HEK293 (cell line): ENCODE results near the gene GAA.

Experiments
- CTCF ChIA-PET: fragments of 350-600 bp; formaldehyde crosslinking; extraction: SDS; loops from one replicate; lab custom pipeline; 2021; ENCODE audit warnings: antibody characterized with exemption; lab: Yijun Ruan, JAX
- POLR2A ChIA-PET: fragments of 300-600 bp; formaldehyde crosslinking; extraction: SDS; loops from one replicate; lab custom pipeline; 2020; ENCODE audit warnings: antibody characterized with exemption, inconsistent platforms; lab: Yijun Ruan, JAX
- H3K27ac ChIP-seq: fragments of 200-500 bp; sonication (Bioruptor generic); 2 replicates; pipeline ENCODE4 v1.5.1; 2014; ENCODE audit warnings: low read depth, low read length, control low read depth, inconsistent platforms; ENCODE audit errors: extremely low read depth
- H3K36me3 ChIP-seq, 2 experiments: fragments of 200-500 bp in 1 of 2; sonication (Bioruptor generic) in 1 of 2; 1 replicate in 1 of 2; 2 replicates in 1 of 2; pipeline ENCODE4 v1.5.1; 2014 to 2017; ENCODE audit warnings: inconsistent platforms in 2 of 2, low read length in 2 of 2; ENCODE audit not compliant: control insufficient read depth in 2 of 2, insufficient read depth in 1 of 2
- H3K4me1 ChIP-seq: fragments of 200-500 bp; sonication (Bioruptor generic); 2 replicates; pipeline ENCODE4 v1.5.1; 2014; ENCODE audit warnings: mild to moderate bottlenecking, low read length, inconsistent platforms; ENCODE audit not compliant: control insufficient read depth, insufficient read depth
- H3K4me3 ChIP-seq: 2 replicates; pipeline ENCODE4 v1.5.1; 2011; ENCODE audit warnings: low read depth, mild to moderate bottlenecking, control low read depth, low read length, moderate library complexity
- H3K9me3 ChIP-seq: fragments of 200-500 bp; sonication (Bioruptor generic); 2 replicates; pipeline ENCODE4 v1.5.1; 2014; ENCODE audit warnings: low read depth, low read length, inconsistent platforms; ENCODE audit not compliant: control insufficient read depth, insufficient read depth
- GFI1B ChIP-seq: fragments of 450-650 bp; formaldehyde crosslinking; IDR thresholded peaks from 2 replicates; pipeline ENCODE4 v1.5.1; 2016; ENCODE audit warnings: missing biosample characterization, missing genetic modification characterization
- GLIS2 ChIP-seq: fragments of 450-650 bp; formaldehyde crosslinking; IDR thresholded peaks from 2 replicates; pipeline ENCODE4 v1.5.1; 2016; ENCODE audit warnings: missing biosample characterization, missing genetic modification characterization
- IKZF3 ChIP-seq: fragments of 450-650 bp; IDR thresholded peaks from 2 replicates; pipeline ENCODE4 v1.5.0; 2018; ENCODE audit warnings: missing biosample characterization, mild to moderate bottlenecking, missing genetic modification characterization, moderate library complexity
- KLF10 ChIP-seq: fragments of 450-650 bp; IDR thresholded peaks from 2 replicates; pipeline ENCODE4 v1.5.1; 2018; ENCODE audit warnings: missing biosample characterization, mild to moderate bottlenecking, missing genetic modification characterization
- KLF16 ChIP-seq: fragments of 450-650 bp; formaldehyde crosslinking; IDR thresholded peaks from 2 replicates; pipeline ENCODE4 v1.5.1; 2017; ENCODE audit warnings: missing biosample characterization, missing genetic modification characterization
- SALL2 ChIP-seq: fragments of 450-650 bp; formaldehyde crosslinking; IDR thresholded peaks from 2 replicates; pipeline ENCODE4 v1.5.0; 2017; ENCODE audit warnings: missing biosample characterization, mild to moderate bottlenecking, missing genetic modification characterization, borderline replicate concordance
- TCF7L2 ChIP-seq: IDR thresholded peaks from 2 replicates; pipeline ENCODE4 v1.6.1; 2011; ENCODE audit warnings: low read depth, mild to moderate bottlenecking, inconsistent platforms, low read length, moderate library complexity, borderline replicate concordance
- TRIM28 ChIP-seq: IDR thresholded peaks from 2 replicates; pipeline ENCODE4 v1.6.1; 2011; ENCODE audit warnings: low read length, control low read depth, borderline replicate concordance
- ZBTB20 ChIP-seq: fragments of 450-650 bp; formaldehyde crosslinking; IDR thresholded peaks from 2 replicates; pipeline ENCODE4 v1.5.1; 2016; ENCODE audit warnings: missing biosample characterization, missing genetic modification characterization
- ZBTB48 ChIP-seq: fragments of 450-650 bp; formaldehyde crosslinking; IDR thresholded peaks from 2 replicates; pipeline ENCODE4 v1.5.1; 2016; ENCODE audit warnings: missing biosample characterization, missing genetic modification characterization
- ZFHX2 ChIP-seq: fragments of 450-650 bp; formaldehyde crosslinking; conservative IDR thresholded peaks from 2 replicates; pipeline ENCODE4 v1.5.1; 2016; ENCODE audit warnings: missing biosample characterization, missing genetic modification characterization
- ZFP41 ChIP-seq: fragments of 450-650 bp; formaldehyde crosslinking; IDR thresholded peaks from 2 replicates; pipeline ENCODE4 v1.5.1; 2016; ENCODE audit warnings: missing biosample characterization, missing genetic modification characterization, borderline replicate concordance
- ZNF341 ChIP-seq: fragments of 450-650 bp; formaldehyde crosslinking; IDR thresholded peaks from 2 replicates; pipeline ENCODE4; 2016; ENCODE audit warnings: low read depth, missing biosample characterization, missing genetic modification characterization
- ZNF571 ChIP-seq: fragments of 450-650 bp; formaldehyde crosslinking; IDR thresholded peaks from 2 replicates; pipeline ENCODE4 v1.5.0; 2017; ENCODE audit warnings: missing biosample characterization, missing genetic modification characterization
- ZNF585B ChIP-seq: fragments of 450-650 bp; formaldehyde crosslinking; IDR thresholded peaks from 2 replicates; pipeline ENCODE4 v1.5.1; 2016; ENCODE audit warnings: missing biosample characterization, missing genetic modification characterization
- ZNF623 ChIP-seq: fragments of 450-650 bp; formaldehyde crosslinking; IDR thresholded peaks from 2 replicates; pipeline ENCODE4 v1.5.1; 2016; ENCODE audit warnings: missing biosample characterization, missing genetic modification characterization
- ZNF747 ChIP-seq: fragments of 450-650 bp; formaldehyde crosslinking; IDR thresholded peaks from 2 replicates; pipeline ENCODE4 v1.5.1; 2016; ENCODE audit warnings: missing biosample characterization, missing genetic modification characterization
- ZNF830 ChIP-seq: fragments of 450-650 bp; IDR thresholded peaks from 2 replicates; pipeline ENCODE4 v1.5.0; 2018; ENCODE audit warnings: missing biosample characterization, missing genetic modification characterization, low read depth, mild to moderate bottlenecking, moderate library complexity
- ZNF837 ChIP-seq: fragments of 450-650 bp; formaldehyde crosslinking; IDR thresholded peaks from 2 replicates; pipeline ENCODE4 v1.5.1; 2016; ENCODE audit warnings: missing biosample characterization, missing genetic modification characterization
- TF ChIP-seq, protein P1 (sequence below): sonication (generic); formaldehyde crosslinking; IDR thresholded peaks from 2 replicates; pipeline ENCODE4 v1.8.1; 2022; ENCODE audit warnings: mild to moderate bottlenecking, moderate library complexity, missing genetic modification reagents
- TF ChIP-seq, protein P2 (sequence below): fragments of 450-650 bp; formaldehyde crosslinking; IDR thresholded peaks from 2 replicates; pipeline ENCODE4 v1.5.1; 2016; ENCODE audit warnings: missing biosample characterization, missing genetic modification characterization
- TF ChIP-seq, protein P3 (sequence below): fragments of 450-650 bp; formaldehyde crosslinking; IDR thresholded peaks from 2 replicates; pipeline ENCODE4 v1.5.1; 2016; ENCODE audit warnings: missing biosample characterization, missing genetic modification characterization
- TF ChIP-seq, protein P4 (sequence below): fragments of 450-650 bp; formaldehyde crosslinking; IDR thresholded peaks from 2 replicates; pipeline ENCODE4 v1.5.1; 2016; ENCODE audit warnings: missing biosample characterization, missing genetic modification characterization

The GAA gene

DNA sequence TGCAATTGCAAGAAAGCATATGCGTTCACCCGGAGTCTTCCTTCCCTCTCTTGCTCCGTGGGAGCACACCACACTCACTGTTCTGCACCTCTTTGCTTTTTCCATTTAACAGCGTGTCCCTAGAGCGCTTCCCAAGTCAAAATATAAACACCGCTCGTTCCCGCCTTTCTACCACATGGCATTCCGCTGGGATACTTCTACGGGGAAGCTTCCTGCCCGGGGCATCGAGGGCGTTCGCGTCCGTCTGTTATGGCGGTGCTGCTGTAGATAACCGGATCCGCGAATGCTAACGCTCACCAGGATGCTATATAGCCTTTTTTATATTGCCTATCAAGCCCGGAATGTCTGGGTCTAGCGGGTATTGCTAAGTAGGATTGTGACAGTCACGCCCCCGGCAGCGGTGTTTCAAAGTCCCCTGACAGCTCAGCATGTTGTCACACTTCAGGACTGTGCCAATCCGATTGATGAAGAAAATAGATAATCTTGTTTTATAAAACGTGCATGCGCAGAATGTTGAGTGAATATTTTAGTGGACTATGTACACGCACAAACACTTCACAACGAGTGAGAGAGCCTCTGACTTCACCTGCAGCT lies 33.9 kb upstream of the GAA start:
- ChIA-PET POLR2A (no interaction called here), CTCF (no interaction called here)
- H3K27ac ChIP-seq: no peak overlapping the region
- H3K36me3 ChIP-seq: no peaks in the 10 kb centered on the region
- H3K4me3 ChIP-seq: no peak overlapping the region
- no peaks in the 10 kb centered on the region; the same call in 1 of the 2 replicates for H3K4me1 ChIP-seq
- H3K9me3 ChIP-seq: no peaks in the 10 kb centered on the region
- TF ChIP-seq GLIS2 (tag by site-specific recombination): no peak
- TF ChIP-seq, protein P1, sequence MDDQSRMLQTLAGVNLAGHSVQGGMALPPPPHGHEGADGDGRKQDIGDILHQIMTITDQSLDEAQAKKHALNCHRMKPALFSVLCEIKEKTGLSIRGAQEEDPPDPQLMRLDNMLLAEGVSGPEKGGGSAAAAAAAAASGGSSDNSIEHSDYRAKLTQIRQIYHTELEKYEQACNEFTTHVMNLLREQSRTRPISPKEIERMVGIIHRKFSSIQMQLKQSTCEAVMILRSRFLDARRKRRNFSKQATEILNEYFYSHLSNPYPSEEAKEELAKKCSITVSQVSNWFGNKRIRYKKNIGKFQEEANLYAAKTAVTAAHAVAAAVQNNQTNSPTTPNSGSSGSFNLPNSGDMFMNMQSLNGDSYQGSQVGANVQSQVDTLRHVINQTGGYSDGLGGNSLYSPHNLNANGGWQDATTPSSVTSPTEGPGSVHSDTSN (CRISPR knock-in tag): no peak
- TF ChIP-seq ZNF585B (tag by site-specific recombination): no peak
- TF ChIP-seq, protein P2, sequence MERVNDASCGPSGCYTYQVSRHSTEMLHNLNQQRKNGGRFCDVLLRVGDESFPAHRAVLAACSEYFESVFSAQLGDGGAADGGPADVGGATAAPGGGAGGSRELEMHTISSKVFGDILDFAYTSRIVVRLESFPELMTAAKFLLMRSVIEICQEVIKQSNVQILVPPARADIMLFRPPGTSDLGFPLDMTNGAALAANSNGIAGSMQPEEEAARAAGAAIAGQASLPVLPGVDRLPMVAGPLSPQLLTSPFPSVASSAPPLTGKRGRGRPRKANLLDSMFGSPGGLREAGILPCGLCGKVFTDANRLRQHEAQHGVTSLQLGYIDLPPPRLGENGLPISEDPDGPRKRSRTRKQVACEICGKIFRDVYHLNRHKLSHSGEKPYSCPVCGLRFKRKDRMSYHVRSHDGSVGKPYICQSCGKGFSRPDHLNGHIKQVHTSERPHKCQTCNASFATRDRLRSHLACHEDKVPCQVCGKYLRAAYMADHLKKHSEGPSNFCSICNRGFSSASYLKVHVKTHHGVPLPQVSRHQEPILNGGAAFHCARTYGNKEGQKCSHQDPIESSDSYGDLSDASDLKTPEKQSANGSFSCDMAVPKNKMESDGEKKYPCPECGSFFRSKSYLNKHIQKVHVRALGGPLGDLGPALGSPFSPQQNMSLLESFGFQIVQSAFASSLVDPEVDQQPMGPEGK: no peak
- no peak for TF ChIP-seq ZNF837
- no peak for TF ChIP-seq GFI1B
- TF ChIP-seq ZNF571 (tag by site-specific recombination): no peak
- no peak for TF ChIP-seq ZNF623 (tag by site-specific recombination)
- TF ChIP-seq KLF10 (tag by site-specific recombination): no peak
- TF ChIP-seq ZNF830: no peak
- TF ChIP-seq ZFP41: no peak
- TF ChIP-seq ZNF747 (tag by site-specific recombination): no peak
- TF ChIP-seq, all 188 proteins: peak for 0

DNA sequence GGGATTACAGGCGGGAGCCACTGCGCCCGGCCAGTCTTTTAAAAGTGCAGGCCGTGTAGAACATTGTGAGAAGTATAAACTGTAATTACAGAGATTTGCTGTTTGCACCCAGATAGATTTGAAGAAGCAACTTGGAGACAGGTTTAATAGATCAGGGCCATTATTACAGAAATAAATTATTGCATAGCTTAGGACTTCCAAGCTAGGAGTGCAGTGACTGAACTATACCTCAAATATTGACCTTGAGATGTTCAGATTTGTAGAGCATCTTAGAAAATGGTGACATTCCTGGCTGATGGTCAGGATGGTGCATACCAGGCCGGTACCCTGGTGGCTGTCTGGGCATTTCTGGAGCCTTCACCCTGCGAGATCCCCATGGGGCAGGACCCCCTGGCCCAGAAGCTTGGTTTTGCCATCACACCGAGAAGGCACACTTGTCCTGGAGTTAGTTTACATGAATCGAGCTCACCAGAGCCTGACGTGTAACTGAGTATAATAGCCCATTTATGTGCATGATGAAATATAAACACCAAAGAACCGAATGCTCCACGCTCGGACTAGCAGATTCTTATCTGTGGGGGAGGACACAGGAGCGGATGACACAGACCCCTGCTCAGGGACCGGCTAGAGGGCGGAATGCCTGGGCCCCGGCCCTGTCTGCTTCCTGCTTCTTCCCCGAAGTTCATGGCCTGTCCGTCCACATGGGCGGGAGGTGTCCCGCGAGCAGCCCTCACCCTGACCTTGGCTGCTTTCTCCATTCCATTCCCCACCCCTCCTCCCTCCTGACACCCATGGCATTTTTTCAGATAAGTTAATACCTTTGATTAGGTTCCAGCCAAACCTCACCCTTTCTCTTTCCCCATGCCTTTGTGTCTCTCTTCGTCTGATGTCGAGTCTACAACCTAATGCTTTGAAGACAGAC lies 32.8 kb upstream of the GAA start:
- H3K4me3 ChIP-seq: no peak overlapping the region
- no peaks in the 10 kb centered on the region; the same call in 1 of the 2 replicates for H3K4me1 ChIP-seq
- H3K9me3 ChIP-seq: no peaks in the 10 kb centered on the region
- H3K36me3 ChIP-seq: no peaks in the 10 kb centered on the region
- POLR2A ChIA-PET: interaction anchor here (1.3 kb wide), 1 partner anchor 33 kb away, joined by 4 read pairs; the partner anchor contains the start of gene GAA
- CTCF ChIA-PET: interaction anchor here (0.7 to 1.3 kb wide), 3 partner anchors 33 to 63 kb away, joined by 3 to 5 read pairs (median 4); partner anchors contain the start of gene GAA
- no peak overlapping the region for H3K27ac ChIP-seq
- peak; percentile 41; the same call in 1 of the 2 replicates for TF ChIP-seq ZBTB48
- no peak for TF ChIP-seq KLF16 (tag by site-specific recombination)
- peak; percentile 21; the same call in 1 of the 2 replicates for TF ChIP-seq TRIM28
- TF ChIP-seq, protein P3, sequence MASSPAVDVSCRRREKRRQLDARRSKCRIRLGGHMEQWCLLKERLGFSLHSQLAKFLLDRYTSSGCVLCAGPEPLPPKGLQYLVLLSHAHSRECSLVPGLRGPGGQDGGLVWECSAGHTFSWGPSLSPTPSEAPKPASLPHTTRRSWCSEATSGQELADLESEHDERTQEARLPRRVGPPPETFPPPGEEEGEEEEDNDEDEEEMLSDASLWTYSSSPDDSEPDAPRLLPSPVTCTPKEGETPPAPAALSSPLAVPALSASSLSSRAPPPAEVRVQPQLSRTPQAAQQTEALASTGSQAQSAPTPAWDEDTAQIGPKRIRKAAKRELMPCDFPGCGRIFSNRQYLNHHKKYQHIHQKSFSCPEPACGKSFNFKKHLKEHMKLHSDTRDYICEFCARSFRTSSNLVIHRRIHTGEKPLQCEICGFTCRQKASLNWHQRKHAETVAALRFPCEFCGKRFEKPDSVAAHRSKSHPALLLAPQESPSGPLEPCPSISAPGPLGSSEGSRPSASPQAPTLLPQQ (tag by site-specific recombination): no peak
- no peak for TF ChIP-seq SALL2
- no peak for TF ChIP-seq ZNF830
- TF ChIP-seq TCF7L2: peak; percentile 47; the same call in 1 of the 2 replicates
- 0 out of 2 replicates have a peak, but pooled peaks have one; percentile 31 for TF ChIP-seq ZBTB20
- peak; percentile 78 for TF ChIP-seq ZNF341 (tag by site-specific recombination)
- 0 out of 2 replicates have a peak, but pooled peaks have one; percentile 24 for TF ChIP-seq ZFHX2
- TF ChIP-seq, protein P2: peak; percentile 44; the same call in 1 of the 2 replicates
- TF ChIP-seq, protein P4, sequence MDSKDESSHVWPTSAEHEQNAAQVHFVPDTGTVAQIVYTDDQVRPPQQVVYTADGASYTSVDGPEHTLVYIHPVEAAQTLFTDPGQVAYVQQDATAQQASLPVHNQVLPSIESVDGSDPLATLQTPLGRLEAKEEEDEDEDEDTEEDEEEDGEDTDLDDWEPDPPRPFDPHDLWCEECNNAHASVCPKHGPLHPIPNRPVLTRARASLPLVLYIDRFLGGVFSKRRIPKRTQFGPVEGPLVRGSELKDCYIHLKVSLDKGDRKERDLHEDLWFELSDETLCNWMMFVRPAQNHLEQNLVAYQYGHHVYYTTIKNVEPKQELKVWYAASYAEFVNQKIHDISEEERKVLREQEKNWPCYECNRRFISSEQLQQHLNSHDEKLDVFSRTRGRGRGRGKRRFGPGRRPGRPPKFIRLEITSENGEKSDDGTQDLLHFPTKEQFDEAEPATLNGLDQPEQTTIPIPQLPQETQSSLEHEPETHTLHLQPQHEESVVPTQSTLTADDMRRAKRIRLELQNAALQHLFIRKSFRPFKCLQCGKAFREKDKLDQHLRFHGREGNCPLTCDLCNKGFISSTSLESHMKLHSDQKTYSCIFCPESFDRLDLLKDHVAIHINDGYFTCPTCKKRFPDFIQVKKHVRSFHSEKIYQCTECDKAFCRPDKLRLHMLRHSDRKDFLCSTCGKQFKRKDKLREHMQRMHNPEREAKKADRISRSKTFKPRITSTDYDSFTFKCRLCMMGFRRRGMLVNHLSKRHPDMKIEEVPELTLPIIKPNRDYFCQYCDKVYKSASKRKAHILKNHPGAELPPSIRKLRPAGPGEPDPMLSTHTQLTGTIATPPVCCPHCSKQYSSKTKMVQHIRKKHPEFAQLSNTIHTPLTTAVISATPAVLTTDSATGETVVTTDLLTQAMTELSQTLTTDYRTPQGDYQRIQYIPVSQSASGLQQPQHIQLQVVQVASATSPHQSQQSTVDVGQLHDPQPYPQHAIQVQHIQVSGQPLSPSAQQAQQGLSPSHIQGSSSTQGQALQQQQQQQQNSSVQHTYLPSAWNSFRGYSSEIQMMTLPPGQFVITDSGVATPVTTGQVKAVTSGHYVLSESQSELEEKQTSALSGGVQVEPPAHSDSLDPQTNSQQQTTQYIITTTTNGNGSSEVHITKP: peak; percentile 78
- no peak for TF ChIP-seq IKZF3 (tag by site-specific recombination)
